GM10248 (cell line): ENCODE results near the gene ATG2B.
A peak's percentile ranks its signal among the peaks of the same experiment; 100 is the strongest.

Experiments used
- CTCF ChIA-PET: fragments of 300-600 bp; sonication (Branson Sonifier 250); formaldehyde crosslinking; extraction: SDS; loops from one replicate; lab custom pipeline; 2021; ENCODE audit warnings: antibody characterized with exemption; lab: Yijun Ruan, JAX
- POLR2A ChIA-PET: fragments of 350-650 bp; sonication (Branson Sonifier 250); formaldehyde crosslinking; extraction: SDS; loops from one replicate; lab custom pipeline; 2020; ENCODE audit warnings: antibody characterized with exemption; lab: Yijun Ruan, JAX
- DNase-seq: peaks from one replicate; pipeline ENCODE4 v3.0.0; 2012; ENCODE audit errors: extremely low spot score
- CTCF ChIP-seq: IDR thresholded peaks from 2 replicates; pipeline ENCODE4 v1.5.1; 2012; ENCODE audit warnings: mild to moderate bottlenecking, low read depth; ENCODE audit errors: extremely low read depth, missing control alignments, control extremely low read depth

Gene ATG2B

GRCh38 chr14:96362965-96363750 is at the start of gene ATG2B, which contains the start of gene GSKIP:
Gene ATG2B, minus strand, starts transcription at chr14:96363341. Its CDS starts 365 bp downstream, at chr14:96362976.
Gene GSKIP, plus strand, starts transcription at chr14:96363526. Its CDS starts 18,722 bp downstream, at chr14:96382248.
- POLR2A ChIA-PET: no interaction called here
- TF ChIP-seq CTCF: no peak
- CTCF ChIA-PET: no interaction called here
- peak; percentile 96 for DNase-seq

GRCh38 chr14:96410119-96410518 is 47.0 kb upstream of the ATG2B start:
- ChIA-PET CTCF (interaction anchor here (0.9 kb wide), 1 partner anchor 15 kb away, joined by 4 read pairs; no protein-coding TSS in a partner anchor), POLR2A (no interaction called here)
- TF ChIP-seq CTCF: no peak
- no peak for DNase-seq

- DNase-seq: no peak
- ChIA-PET POLR2A (no interaction called here), CTCF (no interaction called here)
- TF ChIP-seq CTCF: no peak
These were observed 46.6 kb upstream of the ATG2B start for GRCh38 chr14:96409701-96410100.

- TF ChIP-seq CTCF: no peak
- DNase-seq: no peak
- POLR2A ChIA-PET: no interaction called here
- CTCF ChIA-PET: interaction anchor here (1.0 to 1.4 kb wide), 2 partner anchors 12 to 308 kb away, joined by 3 read pairs; no protein-coding TSS in a partner anchor
These were observed 45.5 kb upstream of the ATG2B start for GRCh38 chr14:96408608-96409007.

- DNase-seq: no peak
- POLR2A ChIA-PET: no interaction called here
- CTCF ChIA-PET: interaction anchor here (1.0 to 1.4 kb wide), 2 partner anchors 13 to 307 kb away, joined by 3 read pairs; no protein-coding TSS in a partner anchor
- no peak for TF ChIP-seq CTCF
These were observed 44.9 kb upstream of the ATG2B start for GRCh38 chr14:96407935-96408570.

- CTCF ChIA-PET: interaction anchor here (1.8 kb wide), 1 partner anchor 305 kb away, joined by 5 read pairs; no protein-coding TSS in a partner anchor
- no peak for TF ChIP-seq CTCF
- DNase-seq: no peak
These were observed 42.5 kb upstream of the ATG2B start for GRCh38 chr14:96405677-96406076.

More at GRCh38 chr14:96405677-96406076, 42.5 kb upstream of the ATG2B start:
- POLR2A ChIA-PET: no interaction called here
